Tibial nerve (tissue), 3 donors: ENCODE measurements around the gene KRTAP1-3.

ENCODE experiments used
- POLR2A ChIP-seq, 2 donors: fragments of 450-650 bp; IDR thresholded peaks; one replicate each; pipeline ENCODE4 v1.6.1; 2017; ENCODE audit warnings: antibody characterized with exemption in 2 of 2, mild to moderate bottlenecking in 2 of 2, moderate library complexity in 2 of 2
- TF ChIP-seq, protein P1 (sequence below), 5 experiments: fragments of 200-600 bp in 3 of 5; fragments of 450-650 bp in 2 of 5; sonication (generic) in 3 of 5; IDR thresholded peaks; one replicate each; pipeline ENCODE4 v1.5.1; 2016 to 2019; ENCODE audit warnings: antibody characterized with exemption in 5 of 5, mild to moderate bottlenecking in 3 of 5, moderate library complexity in 2 of 5

DNA sequence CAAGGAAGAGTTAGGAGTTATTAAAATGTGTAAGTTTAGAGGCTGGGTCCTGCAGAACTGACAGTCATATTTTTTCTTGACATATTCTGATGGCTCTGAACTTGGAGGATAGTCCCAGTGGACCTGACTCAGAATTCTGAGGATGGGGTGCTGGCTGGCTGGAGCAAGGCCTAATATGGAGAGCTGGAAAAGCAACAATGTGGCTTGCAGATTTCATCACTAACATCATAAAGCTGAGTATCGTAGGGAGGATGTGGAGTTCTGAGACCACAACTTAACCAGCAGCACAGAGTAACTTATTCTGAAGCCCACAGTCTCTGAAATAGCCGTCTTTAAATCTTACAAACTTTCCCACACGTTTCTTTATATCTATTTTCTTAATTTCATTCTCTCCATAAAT lies 10.0 kb downstream of the KRTAP1-3 start:
- no peak for TF ChIP-seq POLR2A (IDR thresholded peaks at IDR 0.05)
- TF ChIP-seq, protein P1, sequence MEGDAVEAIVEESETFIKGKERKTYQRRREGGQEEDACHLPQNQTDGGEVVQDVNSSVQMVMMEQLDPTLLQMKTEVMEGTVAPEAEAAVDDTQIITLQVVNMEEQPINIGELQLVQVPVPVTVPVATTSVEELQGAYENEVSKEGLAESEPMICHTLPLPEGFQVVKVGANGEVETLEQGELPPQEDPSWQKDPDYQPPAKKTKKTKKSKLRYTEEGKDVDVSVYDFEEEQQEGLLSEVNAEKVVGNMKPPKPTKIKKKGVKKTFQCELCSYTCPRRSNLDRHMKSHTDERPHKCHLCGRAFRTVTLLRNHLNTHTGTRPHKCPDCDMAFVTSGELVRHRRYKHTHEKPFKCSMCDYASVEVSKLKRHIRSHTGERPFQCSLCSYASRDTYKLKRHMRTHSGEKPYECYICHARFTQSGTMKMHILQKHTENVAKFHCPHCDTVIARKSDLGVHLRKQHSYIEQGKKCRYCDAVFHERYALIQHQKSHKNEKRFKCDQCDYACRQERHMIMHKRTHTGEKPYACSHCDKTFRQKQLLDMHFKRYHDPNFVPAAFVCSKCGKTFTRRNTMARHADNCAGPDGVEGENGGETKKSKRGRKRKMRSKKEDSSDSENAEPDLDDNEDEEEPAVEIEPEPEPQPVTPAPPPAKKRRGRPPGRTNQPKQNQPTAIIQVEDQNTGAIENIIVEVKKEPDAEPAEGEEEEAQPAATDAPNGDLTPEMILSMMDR (IDR thresholded peaks at IDR 0.05), result no peak
